HepG2 (cell line): ENCODE results near the gene TNFRSF18. TPM values are rescaled to one million over a fixed set of nuclear protein-coding genes. Genes with fewer than 3 reads are reported as not detected.

Experiments used
- ATAC-seq: fragments of 200-7000 bp; cut with Tn5 transposase; 3 replicates; pipeline ENCODE4 v1.9.1; 2020; ENCODE audit warnings: mild to moderate bottlenecking, moderate library complexity
- BruUV-seq: library from RNA; stranded (reverse); fragments of 400-500 nt; replicated peaks from 2 replicates; lab custom pipeline; 2021; lab: Mats Ljungman, UMichigan
- CTCF ChIA-PET: fragments of 300-600 bp; formaldehyde crosslinking; extraction: SDS; loops from one replicate; lab custom pipeline; 2021; ENCODE audit warnings: low total read pairs, inconsistent platforms, low intra/inter-chr PET ratio; lab: Yijun Ruan, JAX
- POLR2A ChIA-PET: fragments of 350-600 bp; sonication (Branson Sonifier 250); formaldehyde crosslinking; loops from one replicate; lab custom pipeline; 2020; ENCODE audit warnings: antibody characterized with exemption, inconsistent platforms; lab: Yijun Ruan, JAX
- DNase-seq: peaks from one replicate; pipeline ENCODE4 v3.0.0-alpha.2; 2015; ENCODE audit warnings: low spot score
- FAIRE-seq: peaks from 3 replicates; lab custom pipeline; 2011; peaks lifted over from hg19 to GRCh38; lab: Jason Lieb, UNC
- H2AFZ ChIP-seq: one replicate; pipeline ENCODE4 v1.6.1; 2011; ENCODE audit warnings: low read length, inconsistent platforms
- H3K27ac ChIP-seq: fragments of 300-600 bp; 3 replicates; pipeline ENCODE4 v1.8.0; 2011; ENCODE audit warnings: mixed run types, mild to moderate bottlenecking, mixed read lengths, low read length, inconsistent platforms; ENCODE audit not compliant: insufficient read depth; ENCODE audit errors: extremely low read length
- H3K27me3 ChIP-seq, 2 experiments: fragments of 200-600 bp in 1 of 2; 2 replicates in 1 of 2; 3 replicates in 1 of 2; pipeline versions ENCODE4 v1.6.0 to v1.8.0; 2011; ENCODE audit warnings: low read length in 2 of 2, mild to moderate bottlenecking in 2 of 2, moderate library complexity in 2 of 2, inconsistent platforms in 1 of 2; ENCODE audit not compliant: insufficient read depth in 2 of 2, control insufficient read depth in 1 of 2
- H3K36me3 ChIP-seq, 2 experiments: fragments of 200-600 bp in 1 of 2; replicated peaks in 1 of 2; 2 replicates in 1 of 2; 3 replicates in 1 of 2; pipeline versions ENCODE4 v1.5.1 to v1.8.0; 2011; ENCODE audit warnings: low read length in 2 of 2, inconsistent platforms in 1 of 2; ENCODE audit not compliant: insufficient read depth in 2 of 2, control insufficient read depth in 1 of 2
- H3K4me1 ChIP-seq: 2 replicates; pipeline ENCODE4 v1.5.1; 2012; ENCODE audit warnings: low read length, inconsistent platforms; ENCODE audit not compliant: insufficient read depth
- H3K4me2 ChIP-seq: 2 replicates; pipeline ENCODE4 v1.6.0; 2011; ENCODE audit warnings: low read depth, low read length, inconsistent platforms
- H3K4me3 ChIP-seq, 3 experiments: fragments of 200-600 bp in 1 of 3; sonication (generic), shearing (Covaris generic) in 1 of 3; replicated peaks in 1 of 3; 2 replicates each; pipeline ENCODE4 v1.5.1; 2011 to 2016; ENCODE audit warnings: low read length in 3 of 3, inconsistent platforms in 2 of 3, low read depth in 2 of 3, mild to moderate bottlenecking in 2 of 3, control low read depth in 1 of 3, mixed read lengths in 1 of 3; ENCODE audit not compliant: insufficient read depth in 1 of 3
- H3K79me2 ChIP-seq: one replicate; pipeline ENCODE4 v1.6.1; 2011; ENCODE audit warnings: low read length, inconsistent platforms; ENCODE audit not compliant: insufficient read depth
- H3K9ac ChIP-seq: 2 replicates; pipeline ENCODE4 v1.6.0; 2011; ENCODE audit warnings: mild to moderate bottlenecking, low read depth, low read length, inconsistent platforms; ENCODE audit not compliant: insufficient read depth
- H3K9me3 ChIP-seq: 2 replicates; pipeline ENCODE4 v1.5.1; 2012; ENCODE audit warnings: mild to moderate bottlenecking, low read length
- H4K20me1 ChIP-seq: 2 replicates; pipeline ENCODE4 v1.6.0; 2011; ENCODE audit warnings: inconsistent platforms, mild to moderate bottlenecking, low read length, moderate library complexity; ENCODE audit not compliant: insufficient read depth
- BATF2 ChIP-seq: sonication (generic); formaldehyde crosslinking; IDR thresholded peaks from 2 replicates; pipeline ENCODE4 v1.8.0; 2022; ENCODE audit warnings: mild to moderate bottlenecking, missing genetic modification reagents, moderate library complexity
- CENPX ChIP-seq: sonication (generic); formaldehyde crosslinking; IDR thresholded peaks from 2 replicates; pipeline ENCODE4 v1.9.0; 2021; ENCODE audit warnings: mild to moderate bottlenecking, missing genetic modification reagents, moderate library complexity
- HDAC1 ChIP-seq: sonication (generic); formaldehyde crosslinking; IDR thresholded peaks from 2 replicates; pipeline ENCODE4 v1.5.1; 2020; ENCODE audit warnings: mild to moderate bottlenecking, missing genetic modification reagents
- MAFG ChIP-seq: sonication (generic); formaldehyde crosslinking; IDR thresholded peaks from 2 replicates; pipeline ENCODE4 v1.5.1; 2020; ENCODE audit warnings: mild to moderate bottlenecking, missing genetic modification reagents
- MIER2 ChIP-seq: IDR thresholded peaks from 2 replicates; pipeline ENCODE4 v1.6.1; 2016; ENCODE audit warnings: missing biosample characterization, missing genetic modification reagents
- RERE ChIP-seq: IDR thresholded peaks from 2 replicates; pipeline ENCODE4 v1.6.1; 2016; ENCODE audit warnings: low read depth, missing genetic modification reagents, missing compliant biosample characterization
- RNF2 ChIP-seq: fragments of 450-650 bp; conservative IDR thresholded peaks from 2 replicates; pipeline ENCODE4 v1.6.1; 2016; ENCODE audit warnings: low read depth
- TARDBP ChIP-seq: sonication (generic); formaldehyde crosslinking; IDR thresholded peaks from 2 replicates; pipeline ENCODE4 v1.8.0; 2022; ENCODE audit warnings: mild to moderate bottlenecking, missing genetic modification reagents
- ZNF329 ChIP-seq: sonication (generic); formaldehyde crosslinking; IDR thresholded peaks from 2 replicates; pipeline ENCODE4 v1.9.0; 2021; ENCODE audit warnings: low read depth, mild to moderate bottlenecking, missing genetic modification reagents
- ZNF362 ChIP-seq: sonication (generic); formaldehyde crosslinking; IDR thresholded peaks from 2 replicates; pipeline ENCODE4 v1.4.0; 2020; ENCODE audit warnings: missing genetic modification reagents, mild to moderate bottlenecking, borderline replicate concordance
- ZNF543 ChIP-seq: sonication (generic); formaldehyde crosslinking; IDR thresholded peaks from 2 replicates; pipeline ENCODE4 v1.4.0; 2020; ENCODE audit warnings: mild to moderate bottlenecking, missing genetic modification reagents
- ZNF691 ChIP-seq: sonication (generic); formaldehyde crosslinking; IDR thresholded peaks from 2 replicates; pipeline ENCODE4 v1.4.0; 2020; ENCODE audit warnings: missing genetic modification reagents, low read depth, mild to moderate bottlenecking, borderline replicate concordance
- ZNF724P ChIP-seq: sonication (generic); formaldehyde crosslinking; IDR thresholded peaks from 2 replicates; pipeline ENCODE4 v1.8.0; 2022; ENCODE audit warnings: missing genetic modification reagents, borderline replicate concordance
- ZSCAN5A ChIP-seq: sonication (generic); formaldehyde crosslinking; IDR thresholded peaks from 2 replicates; pipeline ENCODE4 v1.8.0; 2022; ENCODE audit warnings: mild to moderate bottlenecking, missing genetic modification reagents, borderline replicate concordance
- WGBS: methylation state at CpG from one replicate; pipeline ENCODE4 v1.1.6; 2017; ENCODE audit warnings: low lambda C conversion rate; 5-methylcytosine and 5-hydroxymethylcytosine counted together
- in situ Hi-C: cut with HindIII; loops from 2 replicates; pipeline ENCODE4 v1.10.0; 2017; ENCODE audit warnings: low pct_unique_long_range_greater_than_20kb; ENCODE audit not compliant: extremely low pct_ligation_motif_present
- intact Hi-C: fragments of 100-400 bp; cut with micrococcal nuclease; formaldehyde crosslinking; loops from one replicate; pipeline ENCODE4 v1.10.0; 2022; ENCODE audit not compliant: unreplicated experiment
- polyA plus RNA-seq, 8 experiments: library from polyadenylated mRNA; depleted of rRNA in 3 of 8; stranded (reverse) in 7 of 8; unstranded in 1 of 8; fragments of >200 nt; fragmentation: Illumina TruSeq in 4 of 8; extraction: Trizol in 4 of 8; gene quantifications; 2 replicates each; pipeline versions ENCODE4 v1.2.1 to v1.2.3, GENCODE V29; 2011 to 2016; ENCODE audit warnings: low read depth in 4 of 8, missing spikeins in 1 of 8, mixed read lengths in 1 of 8; ENCODE audit not compliant: insufficient read depth in 1 of 8
- total RNA-seq, 5 experiments: library from RNA; depleted of rRNA; stranded (reverse); fragments of >200 nt; fragmentation: Illumina TruSeq; extraction: Trizol; gene quantifications; 2 replicates each; pipeline ENCODE4 v1.2.3, GENCODE V29; 2016; ENCODE audit warnings: low read depth in 1 of 5

TNFRSF18 gene
- total and polyA plus RNA-seq, 2 of the 13 experiments (the other 11 are each of a cell fraction or from before 2014, with no cell fraction given): not detected

- DNase-seq: no peak
- ChIA-PET POLR2A (interaction anchor here (1.1 kb wide), 1 partner anchor 16 kb away, joined by 3 read pairs; the partner anchor contains the start of gene SDF4), CTCF (no interaction called here)
- ATAC-seq: no peak
- BruUV-seq: no TSS peak
- peaks cover 4 to 29% of the 10 kb centered on the region in 2 experiments; a peak in 3 of 5 replicates for H3K27me3 ChIP-seq
- H2AFZ ChIP-seq: no peak overlapping the region
- H3K4me2 ChIP-seq: no peak overlapping the region
- in situ Hi-C loops: no loop called here
- no peak overlapping the region for H3K9ac ChIP-seq
- H3K79me2 ChIP-seq: no peaks in the 10 kb centered on the region
- no peak for FAIRE-seq
- no peaks in the 10 kb centered on the region for H3K4me1 ChIP-seq
- WGBS: 71% methylated on average over 8 of the region's 11 CpGs
- no peak overlapping the region for H3K4me3 ChIP-seq
- H4K20me1 ChIP-seq: no peaks in the 10 kb centered on the region
- H3K27ac ChIP-seq: no peak overlapping the region
- peaks cover 9 to 21% of the 10 kb centered on the region in 2 experiments; a peak in 4 of 5 replicates for H3K36me3 ChIP-seq
- no peaks in the 10 kb centered on the region for H3K9me3 ChIP-seq
- intact Hi-C loops: no loop called here
- no peak for TF ChIP-seq CENPX (CRISPR knock-in tag)
- TF ChIP-seq ZNF691: no peak
- no peak for TF ChIP-seq ZSCAN5A (CRISPR knock-in tag)
- no peak for TF ChIP-seq BATF2 (CRISPR knock-in tag)
- TF ChIP-seq ZNF329 (CRISPR knock-in tag): no peak
- TF ChIP-seq ZNF724P (CRISPR knock-in tag): no peak
- TF ChIP-seq MAFG (CRISPR knock-in tag): no peak
- no peak for TF ChIP-seq TARDBP (CRISPR knock-in tag)
- TF ChIP-seq HDAC1 (CRISPR knock-in tag): no peak
- no peak for TF ChIP-seq MIER2 (CRISPR knock-in tag)
- TF ChIP-seq RERE (CRISPR knock-in tag): no peak
- TF ChIP-seq ZNF543 (CRISPR knock-in tag): no peak
- no peak for TF ChIP-seq RNF2
- no peak for TF ChIP-seq ZNF362 (CRISPR knock-in tag)
Measured at GRCh38 chr1:1215080-1215676, 8.8 kb upstream of the TNFRSF18 start.
